GM13976 (cell line): ENCODE results near the gene FLT1.

Source experiments
- DNase-seq: peaks from one replicate; pipeline ENCODE4 v3.0.0; 2012; ENCODE audit warnings: low spot score
- in situ Hi-C: fragments of 300-500 bp; cut with MboI; formaldehyde crosslinking; loops from one replicate; pipeline ENCODE4 v1.12.0; 2022; ENCODE audit warnings: low sequenced_read_pairs, mixed read lengths, inconsistent platforms; ENCODE audit not compliant: unreplicated experiment
- TF ChIP-seq, protein P1 (sequence below): IDR thresholded peaks from 2 replicates; pipeline ENCODE4 v1.5.1; 2012; ENCODE audit warnings: borderline replicate concordance, mild to moderate bottlenecking; ENCODE audit not compliant: insufficient read depth; ENCODE audit errors: extremely low read depth, missing control alignments, control extremely low read depth

Gene FLT1

DNA sequence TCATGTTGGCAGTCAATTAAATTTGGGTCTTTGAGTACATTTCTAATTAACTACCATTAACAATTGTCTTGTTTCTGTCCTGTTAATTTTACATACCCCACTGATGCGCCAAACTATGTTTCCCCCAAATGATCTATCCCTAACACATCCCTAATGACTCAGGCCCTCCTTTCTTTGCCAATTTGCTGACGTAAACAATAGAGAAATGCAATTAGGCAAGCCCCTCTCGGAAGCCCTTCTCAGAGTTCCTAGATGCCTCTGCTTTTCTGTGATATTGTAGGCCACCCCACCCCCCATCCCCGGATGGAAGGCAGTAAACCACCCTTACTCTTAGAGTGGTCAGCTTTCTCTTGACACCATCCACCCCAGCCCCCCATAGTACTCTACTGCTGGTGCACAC is 74.2 kb downstream of the FLT1 start:
- no peak for DNase-seq
- TF ChIP-seq, protein P1, sequence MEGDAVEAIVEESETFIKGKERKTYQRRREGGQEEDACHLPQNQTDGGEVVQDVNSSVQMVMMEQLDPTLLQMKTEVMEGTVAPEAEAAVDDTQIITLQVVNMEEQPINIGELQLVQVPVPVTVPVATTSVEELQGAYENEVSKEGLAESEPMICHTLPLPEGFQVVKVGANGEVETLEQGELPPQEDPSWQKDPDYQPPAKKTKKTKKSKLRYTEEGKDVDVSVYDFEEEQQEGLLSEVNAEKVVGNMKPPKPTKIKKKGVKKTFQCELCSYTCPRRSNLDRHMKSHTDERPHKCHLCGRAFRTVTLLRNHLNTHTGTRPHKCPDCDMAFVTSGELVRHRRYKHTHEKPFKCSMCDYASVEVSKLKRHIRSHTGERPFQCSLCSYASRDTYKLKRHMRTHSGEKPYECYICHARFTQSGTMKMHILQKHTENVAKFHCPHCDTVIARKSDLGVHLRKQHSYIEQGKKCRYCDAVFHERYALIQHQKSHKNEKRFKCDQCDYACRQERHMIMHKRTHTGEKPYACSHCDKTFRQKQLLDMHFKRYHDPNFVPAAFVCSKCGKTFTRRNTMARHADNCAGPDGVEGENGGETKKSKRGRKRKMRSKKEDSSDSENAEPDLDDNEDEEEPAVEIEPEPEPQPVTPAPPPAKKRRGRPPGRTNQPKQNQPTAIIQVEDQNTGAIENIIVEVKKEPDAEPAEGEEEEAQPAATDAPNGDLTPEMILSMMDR, result no peak
- in situ Hi-C loops, result no loop called here

DNA sequence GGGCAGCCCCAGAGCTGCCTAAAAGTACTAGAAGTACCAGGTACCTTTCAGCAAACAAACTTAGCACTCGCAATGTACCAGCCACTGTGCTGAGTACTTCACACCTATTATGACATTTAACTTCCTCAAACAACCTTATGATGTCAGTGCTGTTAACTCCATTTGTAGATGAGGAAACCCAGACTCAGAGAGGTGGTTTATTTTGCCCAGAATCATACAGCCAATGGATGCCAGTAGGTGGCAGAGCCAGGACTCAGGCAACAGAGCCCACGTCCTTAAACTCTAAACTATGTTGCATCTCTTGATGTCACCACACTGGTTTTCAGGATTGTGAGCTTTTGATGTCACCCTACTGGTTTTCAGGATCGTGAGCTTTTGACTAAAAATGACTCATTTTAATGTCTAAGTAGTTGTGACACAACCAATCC is 78.9 kb downstream of the FLT1 start:
- no peak for DNase-seq
- TF ChIP-seq, protein P1, result no peak

GRCh38 chr13:28413999-28414398 is 80.9 kb downstream of the FLT1 start:
- in situ Hi-C loops, result no loop called here
- TF ChIP-seq, protein P1, result no peak
- no peak for DNase-seq

More for the DNA sequence above, 78.9 kb downstream of the FLT1 start:
- in situ Hi-C loops, result no loop called here

DNA sequence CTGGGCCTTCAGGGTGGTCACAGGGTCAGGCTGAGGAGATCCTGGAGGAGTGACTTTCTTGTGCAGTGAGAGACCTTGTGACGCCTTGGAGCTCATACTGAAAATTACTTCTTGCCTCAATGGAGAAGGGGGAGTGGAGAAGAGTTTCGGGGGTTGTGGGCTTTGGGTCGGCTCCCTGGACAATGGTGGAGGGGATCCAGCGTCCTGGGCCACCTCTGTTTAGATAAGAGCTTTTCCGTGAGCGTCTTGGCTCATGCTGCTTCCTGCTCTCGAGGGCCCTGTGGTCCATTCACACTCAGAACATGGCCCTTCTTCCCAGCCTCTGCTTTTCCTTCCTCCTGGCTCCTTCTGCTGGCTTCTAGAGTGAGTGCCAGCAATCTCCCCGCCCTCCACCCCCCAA is 81.9 kb downstream of the FLT1 start:
- in situ Hi-C loops, result no loop called here
- TF ChIP-seq, protein P1, result no peak
- DNase-seq, result no peak

DNA sequence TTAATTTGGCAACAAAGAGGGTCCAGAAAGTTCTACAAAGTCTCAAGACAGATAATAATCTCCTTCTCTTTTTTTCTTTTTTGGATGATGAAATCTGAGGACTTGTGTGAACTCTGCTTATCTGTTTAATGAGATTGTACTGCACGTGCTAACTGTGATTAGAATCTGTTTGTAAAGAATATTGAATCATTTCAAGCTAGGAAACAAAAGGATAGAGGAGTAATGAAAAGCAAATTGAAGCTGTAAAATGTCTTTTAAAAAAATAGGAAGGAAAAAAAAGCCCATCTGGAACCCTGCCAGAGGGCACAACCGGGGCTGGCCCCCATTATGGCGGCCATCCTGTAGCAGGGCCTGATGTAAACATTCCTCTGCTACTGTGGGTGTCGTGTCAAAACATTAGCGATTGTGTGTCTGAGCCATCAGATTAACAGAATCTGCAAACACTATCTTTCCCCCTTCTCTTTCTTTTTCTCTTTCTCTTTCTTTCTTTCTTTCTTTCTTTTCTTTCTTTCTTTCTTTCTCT is 83.0 kb downstream of the FLT1 start:
- in situ Hi-C loops, result no loop called here
- DNase-seq, result no peak
- TF ChIP-seq, protein P1, result no peak

DNA sequence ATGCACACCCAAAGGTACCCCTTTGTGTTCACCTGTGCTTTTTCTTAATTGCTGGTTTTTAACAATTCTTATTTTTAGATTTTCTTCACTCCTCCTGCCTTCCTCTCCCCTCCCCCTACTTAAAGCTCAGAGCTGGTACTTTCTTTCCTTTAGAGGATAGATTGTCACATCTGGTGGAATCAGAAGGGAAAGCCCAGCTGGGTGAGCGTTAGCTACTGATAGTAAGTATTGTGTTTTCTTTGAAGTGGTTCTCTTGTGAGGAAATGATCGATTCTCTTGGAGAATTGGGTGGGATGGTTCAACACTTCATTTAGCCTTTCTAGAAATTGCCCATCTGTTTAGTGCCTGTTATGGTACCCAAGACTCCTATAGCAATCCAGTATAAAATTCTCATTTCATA is 84.8 kb downstream of the FLT1 start:
- in situ Hi-C loops, result no loop called here
- TF ChIP-seq, protein P1, result no peak
- DNase-seq, result no peak
